ENCODE data around the gene PCDHGB6. TPM values are rescaled to one million over a fixed set of nuclear protein-coding genes. Genes with fewer than 3 reads are reported as not detected.

Gene PCDHGB6
- total RNA-seq, 1 donor, result 2.9 TPM

Other genes with a start within 250 kb of the PCDHGB6 start
- 0.22 and 0.40 TPM in 2 replicates for gene PCDHB7, start 235.4 kb upstream of the PCDHGB6 start, total RNA-seq
- 0.07 and 0.13 TPM in 2 replicates for gene PCDHB8, start 230.2 kb upstream of the PCDHGB6 start, total RNA-seq
- gene PCDHB16, start 225.6 kb upstream of the PCDHGB6 start, total RNA-seq, result 0.07 and 0.13 TPM in 2 replicates
- gene PCDHB9, start 220.9 kb upstream of the PCDHGB6 start, total RNA-seq, result 0.13 and 0.14 TPM in 2 replicates
- gene PCDHB10, start 215.7 kb upstream of the PCDHGB6 start, total RNA-seq, result 0.22 and 0.66 TPM in 2 replicates
- 0.07 and 0.27 TPM in 2 replicates for gene PCDHB11, start 208.4 kb upstream of the PCDHGB6 start, total RNA-seq
- gene PCDHB12, start 199.3 kb upstream of the PCDHGB6 start, total RNA-seq, result 0.07 and 0.27 TPM in 2 replicates
- gene PCDHB13, start 194.1 kb upstream of the PCDHGB6 start, total RNA-seq, result 0.22 and 0.66 TPM in 2 replicates
- gene PCDHB14, start 184.7 kb upstream of the PCDHGB6 start, total RNA-seq, result 0.14 and 0.53 TPM in 2 replicates
- 0.14 and 0.66 TPM in 2 replicates for gene PCDHB15, start 162.6 kb upstream of the PCDHGB6 start, total RNA-seq
- gene SLC25A2, start 104.0 kb upstream of the PCDHGB6 start, total RNA-seq, result 0.27 and 0.50 TPM in 2 replicates
- 62.1 and 70.6 TPM in 2 replicates for gene TAF7, start 87.2 kb upstream of the PCDHGB6 start, total RNA-seq
- gene PCDHGA1, start 77.5 kb upstream of the PCDHGB6 start, total RNA-seq, result 0.22 and 0.40 TPM in 2 replicates
- gene PCDHGA2, start 69.3 kb upstream of the PCDHGB6 start, total RNA-seq, result 1.1 and 1.2 TPM in 2 replicates
- gene PCDHGA3, start 64.2 kb upstream of the PCDHGB6 start, total RNA-seq, result 0.65 and 0.93 TPM in 2 replicates
- 0.50 and 0.66 TPM in 2 replicates for gene PCDHGB1, start 57.9 kb upstream of the PCDHGB6 start, total RNA-seq
- gene PCDHGA4, start 53.0 kb upstream of the PCDHGB6 start, total RNA-seq, result 2.2 and 5.2 TPM in 2 replicates
- 1.3 and 2.0 TPM in 2 replicates for gene PCDHGB2, start 48.0 kb upstream of the PCDHGB6 start, total RNA-seq
- gene PCDHGA5, start 43.9 kb upstream of the PCDHGB6 start, total RNA-seq, result 0.72 and 1.1 TPM in 2 replicates
- gene PCDHGB3, start 37.8 kb upstream of the PCDHGB6 start, total RNA-seq, result 1.4 and 2.9 TPM in 2 replicates
- 2.1 and 2.9 TPM in 2 replicates for gene PCDHGA6, start 34.1 kb upstream of the PCDHGB6 start, total RNA-seq
- gene PCDHGA7, start 25.3 kb upstream of the PCDHGB6 start, total RNA-seq, result 0.65 and 2.0 TPM in 2 replicates
- 5.6 and 9.7 TPM in 2 replicates for gene PCDHGB4, start 20.3 kb upstream of the PCDHGB6 start, total RNA-seq
- 0.72 and 1.6 TPM in 2 replicates for gene PCDHGA8, start 15.4 kb upstream of the PCDHGB6 start, total RNA-seq
- gene PCDHGB5, start 10.1 kb upstream of the PCDHGB6 start, total RNA-seq, result 9.1 and 13.4 TPM in 2 replicates
- 4.3 and 4.6 TPM in 2 replicates for gene PCDHGA9, start 5.2 kb upstream of the PCDHGB6 start, total RNA-seq
- 4.7 and 5.5 TPM in 2 replicates for gene PCDHGA10, start 5.0 kb downstream of the PCDHGB6 start, total RNA-seq
- 9.4 and 9.8 TPM in 2 replicates for gene PCDHGB7, start 9.7 kb downstream of the PCDHGB6 start, total RNA-seq
- gene PCDHGA11, start 13.0 kb downstream of the PCDHGB6 start, total RNA-seq, result 12.5 and 13.6 TPM in 2 replicates
- gene PCDHGA12, start 22.5 kb downstream of the PCDHGB6 start, total RNA-seq, result 10.8 and 12.6 TPM in 2 replicates
- 13.3 and 19.6 TPM in 2 replicates for gene PCDHGC3, start 67.9 kb downstream of the PCDHGB6 start, total RNA-seq
- 1.3 and 1.9 TPM in 2 replicates for gene PCDHGC4, start 77.0 kb downstream of the PCDHGB6 start, total RNA-seq
- 1.1 and 1.3 TPM in 2 replicates for gene PCDHGC5, start 81.1 kb downstream of the PCDHGB6 start, total RNA-seq
- 45.7 and 62.2 TPM in 2 replicates for gene DIAPH1, start 211.0 kb downstream of the PCDHGB6 start, total RNA-seq
- 43.4 and 44.0 TPM in 2 replicates for gene HDAC3, start 228.8 kb downstream of the PCDHGB6 start, total RNA-seq
- gene RELL2, start 229.0 kb downstream of the PCDHGB6 start, total RNA-seq, result 3.1 and 3.7 TPM in 2 replicates
- 25.8 and 26.2 TPM in 2 replicates for gene FCHSD1, start 243.4 kb downstream of the PCDHGB6 start, total RNA-seq